ENCODE results near the gene DCTN2.
"Not testable (repeated sequence)": the region's sequence is repeated elsewhere in the genome, so short reads cannot be mapped to it uniquely, and the experiment has no call there.

The DCTN2 gene

DNA sequence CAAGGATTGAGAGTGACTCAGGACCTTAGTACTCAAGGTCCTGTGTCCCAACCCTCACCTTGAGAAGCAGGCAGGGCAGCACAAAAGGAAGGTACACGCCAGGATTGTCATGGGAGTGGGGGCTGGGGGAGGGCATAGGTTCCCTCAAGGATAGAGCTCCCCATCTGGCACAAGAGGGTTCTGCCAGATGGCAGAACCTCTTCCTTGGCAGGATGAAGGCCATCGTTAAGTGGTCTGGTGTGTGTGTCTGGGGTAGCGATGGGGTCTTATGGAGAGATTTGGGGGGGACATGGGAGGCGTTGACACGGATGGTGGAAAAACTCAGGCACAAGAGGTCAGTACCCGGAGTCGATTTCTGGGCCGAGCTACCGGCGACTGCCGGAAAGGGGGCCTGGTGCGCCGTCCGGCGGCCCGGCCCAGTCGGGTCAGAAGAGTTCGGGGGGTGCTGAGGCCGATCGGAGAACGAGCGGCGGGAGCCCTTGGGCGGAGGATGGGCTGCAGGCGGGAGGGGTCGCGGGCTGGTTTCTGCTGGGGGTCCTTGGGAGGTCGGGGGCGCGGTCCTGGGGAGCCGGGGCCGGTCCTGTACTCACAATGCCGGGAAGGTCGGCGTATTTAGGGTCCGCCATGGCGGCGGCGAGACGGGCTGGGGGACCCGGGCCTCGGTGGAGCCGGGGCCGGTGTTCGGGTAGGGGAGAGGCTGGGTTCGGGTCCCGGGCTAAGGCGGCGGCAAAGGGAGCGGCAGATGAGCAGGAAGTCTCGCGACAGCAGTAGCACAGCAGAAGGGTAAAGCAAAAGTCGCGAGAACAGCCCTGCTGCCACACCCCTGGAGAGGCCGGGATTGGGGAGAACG, at the start of gene DCTN2:
Gene DCTN2, minus strand, starts transcription at position 755 of the 850 bp plus-strand sequence. Its CDS starts 129 bp downstream, at position 626.
- H3K4me1 ChIP-seq (ENCODE audit: control insufficient read depth, insufficient read depth, low read length) = peaks cover 15% of the 10 kb centered on the region

DNA sequence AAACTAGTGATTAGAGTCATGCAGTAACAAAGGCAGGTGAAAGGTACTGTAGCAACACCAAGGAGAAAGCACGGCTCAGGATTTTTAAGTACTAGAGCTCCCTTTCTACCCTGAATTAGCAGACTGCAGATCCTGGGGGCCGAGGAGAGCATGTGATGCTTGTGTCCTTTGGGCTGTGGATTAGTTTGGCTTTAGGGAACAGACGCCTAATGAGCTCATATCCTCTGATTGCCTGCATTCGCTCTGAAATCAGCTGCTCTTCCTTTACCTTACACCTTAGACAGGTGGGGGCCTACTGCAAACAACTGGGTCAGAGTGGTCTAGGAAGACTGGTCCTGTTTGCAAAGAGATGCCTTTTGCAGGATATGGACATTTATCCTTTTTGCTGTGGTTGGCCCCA, 46.2 kb upstream of the DCTN2 start:
- Histone ChIP-seq H3K27me3 (ENCODE audit: control insufficient read depth, insufficient read depth, low read length) (peaks cover 3% of the 10 kb centered on the region; the same call in 1 of the 2 replicates), H3K4me3 (ENCODE audit: low read depth, low read length) (0 out of 2 replicates have a peak overlapping the region, but pooled peaks have one; percentile 3), H3K9ac (ENCODE audit: low read length) (no peak overlapping the region), H3K36me3 (ENCODE audit: control insufficient read depth, insufficient read depth, low read length) (peaks cover 31% of the 10 kb centered on the region), H3K9me3 (ENCODE audit: control insufficient read depth, insufficient read depth, low read depth, low read length) (no peaks in the 10 kb centered on the region), H3K4me1 (ENCODE audit: control insufficient read depth, insufficient read depth, low read length) (peaks cover 10% of the 10 kb centered on the region), H3K27ac (ENCODE audit: low read depth, low read length) (no peak overlapping the region)

More for the DNA sequence above, at the start of gene DCTN2:
- peak within 1 kb of the TSS; percentile 80 for H3K4me3 ChIP-seq (ENCODE audit: low read depth, low read length)
- H3K9ac ChIP-seq (ENCODE audit: low read length) = peak within 1 kb of the TSS; percentile 87
- peaks cover 9% of the 10 kb centered on the region for H3K36me3 ChIP-seq (ENCODE audit: control insufficient read depth, insufficient read depth, low read length)
- peak within 1 kb of the TSS; percentile 83; the same call in 1 of the 2 replicates for H3K27ac ChIP-seq (ENCODE audit: low read depth, low read length)
- no peaks in the 10 kb centered on the region for H3K9me3 ChIP-seq (ENCODE audit: control insufficient read depth, insufficient read depth, low read depth, low read length)
- H3K27me3 ChIP-seq (ENCODE audit: control insufficient read depth, insufficient read depth, low read length) = peaks cover 33% of the 10 kb centered on the region

DNA sequence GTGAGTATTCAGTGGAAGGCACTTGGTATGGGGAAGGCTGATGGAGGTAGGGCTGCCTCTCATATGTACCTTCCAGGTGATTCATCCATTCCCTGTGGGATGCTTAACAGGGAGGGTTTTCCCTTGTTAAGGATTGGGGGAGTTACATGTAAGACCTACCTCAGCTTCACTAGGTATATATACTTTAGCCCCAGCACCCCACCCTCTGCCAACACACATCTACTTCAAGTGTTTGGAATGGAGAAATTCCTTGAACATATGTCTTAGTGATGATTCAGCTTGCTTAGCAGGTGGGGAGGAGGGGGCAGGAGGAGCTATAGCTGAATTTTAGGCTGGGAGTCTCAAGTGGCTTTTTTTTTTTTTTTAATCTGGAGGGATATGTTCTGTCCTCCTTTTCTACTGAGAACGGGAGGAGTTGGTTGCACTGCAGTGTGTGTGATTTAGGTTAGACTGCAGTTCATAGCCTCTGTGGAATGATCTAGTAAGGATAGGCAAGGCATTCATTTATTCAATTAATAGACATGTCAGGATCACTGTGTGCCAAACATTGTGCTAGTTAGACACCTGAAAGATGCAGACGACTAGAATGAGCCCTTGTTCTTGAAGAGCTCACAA, 45.7 kb upstream of the DCTN2 start:
- peaks cover 28% of the 10 kb centered on the region for H3K36me3 ChIP-seq (ENCODE audit: control insufficient read depth, insufficient read depth, low read length)
- no peak overlapping the region for H3K9ac ChIP-seq (ENCODE audit: low read length)
- H3K27me3 ChIP-seq (ENCODE audit: control insufficient read depth, insufficient read depth, low read length) = peaks cover 8% of the 10 kb centered on the region; the same call in 1 of the 2 replicates
- H3K9me3 ChIP-seq (ENCODE audit: control insufficient read depth, insufficient read depth, low read depth, low read length) = no peaks in the 10 kb centered on the region
- peaks cover 10% of the 10 kb centered on the region for H3K4me1 ChIP-seq (ENCODE audit: control insufficient read depth, insufficient read depth, low read length)
- H3K4me3 ChIP-seq (ENCODE audit: low read depth, low read length) = peak overlapping the region; percentile 91; the same call in 1 of the 2 replicates
- no peak overlapping the region for H3K27ac ChIP-seq (ENCODE audit: low read depth, low read length)

DNA sequence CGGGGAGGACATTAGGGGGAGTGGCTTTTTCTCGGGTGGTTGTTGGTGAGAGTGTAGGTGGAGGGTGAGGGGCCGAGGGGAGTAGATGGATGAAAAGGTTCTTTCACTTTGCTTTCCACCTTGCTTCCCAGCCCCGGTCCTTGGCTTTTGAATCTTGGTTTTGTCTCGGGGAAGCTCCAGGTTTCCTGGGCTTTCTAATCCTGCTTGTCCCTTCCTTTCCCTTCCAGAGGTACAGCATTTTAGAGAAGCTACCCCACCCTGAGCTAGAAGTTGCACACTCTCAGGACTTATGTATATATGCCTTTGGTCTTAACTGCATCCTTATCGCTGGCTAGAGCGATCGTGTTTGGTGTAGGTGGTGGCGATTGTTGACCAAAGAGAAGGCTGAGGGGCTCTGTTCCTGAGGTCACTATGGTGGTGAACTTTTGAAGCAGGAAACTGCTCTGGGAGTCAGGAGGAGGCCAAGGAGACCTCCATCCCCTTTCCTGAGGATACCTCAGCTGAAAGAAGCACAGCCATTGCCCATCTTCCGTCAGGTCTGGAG, 44.9 kb upstream of the DCTN2 start:
- H3K27me3 ChIP-seq (ENCODE audit: control insufficient read depth, insufficient read depth, low read length) = peaks cover 10% of the 10 kb centered on the region; the same call in 1 of the 2 replicates
- H3K27ac ChIP-seq (ENCODE audit: low read depth, low read length) = no peak overlapping the region
- no peaks in the 10 kb centered on the region for H3K9me3 ChIP-seq (ENCODE audit: control insufficient read depth, insufficient read depth, low read depth, low read length)
- H3K9ac ChIP-seq (ENCODE audit: low read length) = peak overlapping the region; percentile 77
- H3K4me3 ChIP-seq (ENCODE audit: low read depth, low read length) = peak overlapping the region; percentile 91
- H3K36me3 ChIP-seq (ENCODE audit: control insufficient read depth, insufficient read depth, low read length) = peaks cover 22% of the 10 kb centered on the region
- H3K4me1 ChIP-seq (ENCODE audit: control insufficient read depth, insufficient read depth, low read length) = peaks cover 10% of the 10 kb centered on the region

DNA sequence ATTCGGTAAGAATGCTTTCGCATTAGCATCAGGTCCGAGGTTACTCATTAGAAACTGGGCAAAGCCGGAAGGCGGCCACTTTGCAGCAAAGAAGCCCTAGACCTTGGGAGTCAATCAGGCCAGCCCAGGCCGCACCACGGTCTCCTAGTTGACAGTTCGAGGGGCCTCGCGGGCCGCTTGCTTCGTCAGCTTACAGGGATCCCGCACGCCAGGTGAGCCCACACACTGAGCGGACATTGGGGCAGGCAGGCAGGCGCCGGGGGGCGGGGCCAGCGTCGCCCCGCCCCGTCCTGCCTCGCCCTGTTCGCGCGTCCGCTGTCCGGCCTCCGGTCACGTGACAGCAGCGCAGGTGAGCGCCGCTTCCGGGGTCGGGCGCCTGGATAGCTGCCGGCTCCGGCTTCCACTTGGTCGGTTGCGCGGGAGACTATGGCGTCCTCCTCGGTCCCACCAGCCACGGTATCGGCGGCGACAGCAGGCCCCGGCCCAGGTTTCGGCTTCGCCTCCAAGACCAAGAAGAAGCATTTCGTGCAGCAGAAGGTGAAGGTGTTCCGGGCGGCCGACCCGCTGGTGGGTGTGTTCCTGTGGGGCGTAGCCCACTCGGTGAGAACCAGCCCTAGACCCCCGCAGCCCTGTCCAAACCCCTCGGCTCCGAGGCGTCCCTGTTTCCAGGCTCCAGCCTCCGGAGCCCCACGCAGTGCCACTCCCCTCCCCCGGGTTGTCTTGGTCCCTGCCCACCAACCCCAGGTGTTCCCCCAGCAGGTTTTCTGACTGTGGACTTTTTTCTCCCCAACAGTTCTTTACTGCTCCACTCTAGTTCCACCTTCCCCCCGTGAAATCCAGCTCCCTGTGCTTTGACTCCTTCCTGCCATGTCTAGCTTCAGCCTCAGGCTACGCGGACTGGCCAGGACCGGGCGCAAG, 44.1 kb upstream of the DCTN2 start, which contains the start of gene PIP4K2C:
Gene PIP4K2C, plus strand, starts transcription at position 329 of the 918 bp plus-strand sequence. Its CDS starts 98 bp downstream, at position 427.
- H3K4me1 ChIP-seq (ENCODE audit: control insufficient read depth, insufficient read depth, low read length) = peaks cover 10% of the 10 kb centered on the region
- peak within 1 kb of the TSS; percentile 38; the same call in 1 of the 2 replicates for H3K27ac ChIP-seq (ENCODE audit: low read depth, low read length)
- H3K36me3 ChIP-seq (ENCODE audit: control insufficient read depth, insufficient read depth, low read length) = peaks cover 18% of the 10 kb centered on the region
- peak within 1 kb of the TSS; percentile 91 for H3K4me3 ChIP-seq (ENCODE audit: low read depth, low read length)
- H3K9ac ChIP-seq (ENCODE audit: low read length) = peak within 1 kb of the TSS; percentile 77
- H3K27me3 ChIP-seq (ENCODE audit: control insufficient read depth, insufficient read depth, low read length) = peaks cover 10% of the 10 kb centered on the region; the same call in 1 of the 2 replicates
- H3K9me3 ChIP-seq (ENCODE audit: control insufficient read depth, insufficient read depth, low read depth, low read length) = no peaks in the 10 kb centered on the region

DNA sequence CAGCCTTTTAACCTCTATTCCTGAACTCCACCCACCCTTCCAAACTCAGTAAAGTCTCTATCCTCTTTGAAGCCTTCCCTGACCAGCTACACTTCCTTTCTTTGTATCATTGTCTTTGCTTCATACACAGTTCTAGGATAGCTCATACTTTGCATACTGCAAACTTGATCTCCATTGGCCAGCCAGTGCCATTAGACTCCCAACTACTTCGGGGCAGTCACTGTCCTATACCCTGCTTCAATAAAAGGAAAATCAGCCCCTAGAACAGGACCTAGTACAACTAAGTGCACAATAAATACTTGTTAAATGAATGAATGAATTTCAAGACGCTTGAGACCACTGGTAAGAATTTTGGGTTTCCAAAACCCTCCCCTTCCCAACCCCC, 43.5 kb upstream of the DCTN2 start:
- Histone ChIP-seq H3K9me3 (ENCODE audit: control insufficient read depth, insufficient read depth, low read depth, low read length) (no peaks in the 10 kb centered on the region), H3K9ac (ENCODE audit: low read length) (peak overlapping the region; percentile 49), H3K36me3 (ENCODE audit: control insufficient read depth, insufficient read depth, low read length) (peaks cover 13% of the 10 kb centered on the region; the same call in 1 of the 2 replicates), H3K4me3 (ENCODE audit: low read depth, low read length) (peak overlapping the region; percentile 91), H3K27me3 (ENCODE audit: control insufficient read depth, insufficient read depth, low read length) (peaks cover 10% of the 10 kb centered on the region; the same call in 1 of the 2 replicates), H3K27ac (ENCODE audit: low read depth, low read length) (peak overlapping the region; percentile 38; the same call in 1 of the 2 replicates), H3K4me1 (ENCODE audit: control insufficient read depth, insufficient read depth, low read length) (peaks cover 10% of the 10 kb centered on the region)

DNA sequence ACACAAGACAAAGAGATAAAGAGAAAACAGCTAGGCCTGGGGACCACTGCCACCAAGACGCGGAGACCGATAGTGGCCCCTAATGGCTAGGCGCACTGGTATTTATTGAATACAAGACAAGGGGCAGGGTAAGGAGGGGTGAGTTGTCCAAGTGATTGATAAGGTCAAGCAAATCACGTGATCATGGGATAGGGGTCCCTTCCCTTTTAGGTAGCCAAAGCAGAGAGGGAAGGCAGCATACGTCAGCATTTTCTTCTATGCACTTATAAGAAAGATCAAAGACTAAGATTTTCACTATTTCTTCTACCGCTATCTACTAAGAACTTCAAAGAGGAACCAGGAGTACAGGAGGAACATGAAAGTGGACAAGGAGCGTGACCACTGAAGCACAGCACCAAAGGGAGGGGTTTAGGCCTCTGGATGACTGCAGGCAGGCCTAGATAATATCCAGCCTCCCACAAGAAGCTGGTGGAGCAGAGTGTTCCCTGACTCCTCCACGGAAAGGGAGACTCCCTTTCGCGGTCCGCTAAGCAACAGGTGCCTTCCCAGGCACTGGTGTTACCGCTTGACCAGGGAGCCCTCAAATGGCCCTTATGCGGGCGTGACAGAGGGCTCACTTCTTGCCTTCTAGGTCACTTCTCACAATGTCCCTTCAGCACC, 42.1 kb upstream of the DCTN2 start:
- peaks cover 15% of the 10 kb centered on the region; the same call in 1 of the 2 replicates for H3K27me3 ChIP-seq (ENCODE audit: control insufficient read depth, insufficient read depth, low read length)
- H3K4me1 ChIP-seq (ENCODE audit: control insufficient read depth, insufficient read depth, low read length); H3K36me3 ChIP-seq (ENCODE audit: control insufficient read depth, insufficient read depth, low read length); H3K9ac ChIP-seq (ENCODE audit: low read length); H3K27ac ChIP-seq (ENCODE audit: low read depth, low read length); H3K9me3 ChIP-seq (ENCODE audit: control insufficient read depth, insufficient read depth, low read depth, low read length); H3K4me3 ChIP-seq (ENCODE audit: low read depth, low read length): not testable (repeated sequence)

DNA sequence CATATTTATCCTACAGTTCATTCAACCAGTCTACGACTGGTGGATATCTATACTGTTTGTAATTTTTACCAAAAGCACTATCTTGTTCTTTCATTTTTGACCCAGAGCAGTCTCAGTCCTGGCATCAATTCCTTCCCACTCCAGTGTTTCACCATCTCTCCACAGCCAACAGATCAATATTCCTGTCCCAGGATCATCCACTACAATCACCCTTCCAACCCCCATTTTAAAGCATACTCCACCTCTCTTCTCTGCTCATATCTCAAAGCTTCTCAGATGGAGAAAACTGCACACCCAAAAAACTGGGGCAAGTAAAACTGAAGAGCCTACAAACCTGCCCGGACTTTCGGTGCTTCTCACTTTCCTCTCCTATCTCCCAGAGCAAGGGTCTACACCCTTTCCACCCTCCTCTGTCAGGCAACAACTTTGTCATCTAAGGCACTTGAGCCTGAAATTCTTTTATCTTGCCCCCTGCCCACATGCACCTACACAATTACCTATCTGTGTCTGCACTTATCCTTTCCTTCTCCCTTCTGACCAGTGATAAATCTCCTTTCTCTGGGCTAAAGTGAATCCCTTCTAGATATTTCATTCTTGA, 39.9 kb upstream of the DCTN2 start:
- peaks cover 16% of the 10 kb centered on the region; the same call in 1 of the 2 replicates for H3K27me3 ChIP-seq (ENCODE audit: control insufficient read depth, insufficient read depth, low read length)
- H3K4me1 ChIP-seq (ENCODE audit: control insufficient read depth, insufficient read depth, low read length) = peaks cover 6% of the 10 kb centered on the region
- no peak overlapping the region for H3K27ac ChIP-seq (ENCODE audit: low read depth, low read length)
- no peak overlapping the region for H3K4me3 ChIP-seq (ENCODE audit: low read depth, low read length)
- no peaks in the 10 kb centered on the region; the same call in 1 of the 2 replicates for H3K36me3 ChIP-seq (ENCODE audit: control insufficient read depth, insufficient read depth, low read length)
- no peak overlapping the region for H3K9ac ChIP-seq (ENCODE audit: low read length)
- H3K9me3 ChIP-seq (ENCODE audit: control insufficient read depth, insufficient read depth, low read depth, low read length) = no peaks in the 10 kb centered on the region

DNA sequence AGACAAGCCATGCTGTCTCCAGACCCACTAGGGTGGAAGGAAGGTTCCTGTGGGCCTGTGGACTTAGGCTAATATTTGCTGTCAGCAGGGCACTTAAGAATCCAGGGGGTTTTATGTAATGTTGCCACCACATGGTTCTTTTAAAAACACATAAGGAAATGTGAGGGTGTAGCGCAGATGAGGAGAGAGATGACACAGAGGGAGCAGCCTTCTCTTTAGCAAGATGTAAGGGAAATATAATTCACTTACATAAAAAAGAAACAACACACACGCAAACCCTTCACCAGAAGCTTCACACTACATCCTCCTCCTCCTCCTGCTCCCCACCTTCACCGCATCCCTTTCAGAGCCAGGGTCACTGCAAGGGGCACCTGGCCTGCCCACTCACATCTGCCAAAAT, 39.1 kb upstream of the DCTN2 start:
- H3K9me3 ChIP-seq (ENCODE audit: control insufficient read depth, insufficient read depth, low read depth, low read length) = no peaks in the 10 kb centered on the region
- peaks cover 5% of the 10 kb centered on the region for H3K4me1 ChIP-seq (ENCODE audit: control insufficient read depth, insufficient read depth, low read length)
- H3K4me3 ChIP-seq (ENCODE audit: low read depth, low read length) = no peak overlapping the region
- H3K27me3 ChIP-seq (ENCODE audit: control insufficient read depth, insufficient read depth, low read length) = peaks cover 16% of the 10 kb centered on the region; the same call in 1 of the 2 replicates
- H3K27ac ChIP-seq (ENCODE audit: low read depth, low read length) = no peak overlapping the region
- peaks cover 7% of the 10 kb centered on the region; the same call in 1 of the 2 replicates for H3K36me3 ChIP-seq (ENCODE audit: control insufficient read depth, insufficient read depth, low read length)
- no peak overlapping the region for H3K9ac ChIP-seq (ENCODE audit: low read length)
